Ovary (tissue), 9 donors: Measurements from ENCODE around the gene BRIP1. TPM values are rescaled to one million over a fixed set of nuclear protein-coding genes. Genes with fewer than 3 reads are reported as not detected.

ENCODE experiments used
- DNase-seq, 5 donors: peaks; one replicate each; pipeline ENCODE4 v3.0.0-alpha.2; 2019 to 2020
- H3K27ac ChIP-seq, 2 donors: fragments of 200-600 bp; one replicate each; pipeline versions ENCODE4 v1.5.1 to v1.8.0; 2019 to 2022
- H3K27me3 ChIP-seq: fragments of 200-600 bp; one replicate; pipeline ENCODE4 v1.8.0; 2022
- H3K36me3 ChIP-seq: fragments of 200-600 bp; sonication (generic); one replicate; pipeline ENCODE4 v1.5.1; 2019
- H3K4me1 ChIP-seq: one replicate; pipeline ENCODE4 v1.8.1; 2013; ENCODE audit warnings: mild to moderate bottlenecking, moderate library complexity; ENCODE audit not compliant: insufficient read depth
- H3K4me3 ChIP-seq: fragments of 200-600 bp; sonication (generic); one replicate; pipeline ENCODE4 v1.5.1; 2017
- H3K9me3 ChIP-seq, 2 donors: fragments of 200-600 bp in 1 of 2; sonication (generic) in 1 of 2; one replicate each; pipeline versions ENCODE4 v1.5.1 to v1.8.1; 2013 to 2019; ENCODE audit warnings: mild to moderate bottlenecking in 1 of 2, moderate library complexity in 1 of 2
- CTCF ChIP-seq, 3 donors: fragments of 450-650 bp in 2 of 3; fragments of 200-600 bp in 1 of 3; IDR thresholded peaks; one replicate each; pipeline versions ENCODE4 v1.5.1 to v1.8.0; 2016 to 2022; ENCODE audit warnings: antibody characterized with exemption in 3 of 3, mild to moderate bottlenecking in 1 of 3
- EP300 ChIP-seq: sonication (generic); formaldehyde crosslinking; IDR thresholded peaks from one replicate; pipeline ENCODE4 v1.6.1; 2017; ENCODE audit warnings: antibody characterized with exemption
- POLR2A ChIP-seq: fragments of 450-650 bp; IDR thresholded peaks from one replicate; pipeline ENCODE4 v1.6.1; 2017; ENCODE audit warnings: antibody characterized with exemption, mild to moderate bottlenecking, moderate library complexity
- WGBS, 3 donors: extraction: QIAGEN DNeasy Blood & Tissue Kit in 1 of 3; methylation state at CpG; one replicate each; pipeline versions ENCODE4 v1.1.5 to v1.1.7; 2013 to 2017; 5-methylcytosine and 5-hydroxymethylcytosine counted together
- intact Hi-C, 4 donors: fragments of 100-400 bp; cut with DNase I; formaldehyde crosslinking; loops; one replicate each; pipeline versions ENCODE4 v1.11.0 to v1.15.1; 2022 to 2023
- polyA plus RNA-seq, 2 donors: library from polyadenylated mRNA; stranded (reverse); fragments of 200-250 nt in 1 of 2; fragments of 350-450 nt in 1 of 2; fragmentation: Illumina TruSeq in 1 of 2; extraction: RNeasy Lipid Tissue Mini Kit (QIAGEN cat#74804) in 1 of 2; gene quantifications; one replicate each; pipeline ENCODE4 v1.2.3, GENCODE V29; 2013 to 2014
- total RNA-seq, 7 donors: library from RNA; depleted of rRNA in 2 of 7; stranded (reverse); fragments of >200 nt in 2 of 7; fragmentation: NEBNext Ultra II Directional in 3 of 7; extraction: Animal tissue kit (Norgen Biotek cat#: 25700) in 3 of 7; gene quantifications; one replicate each; pipeline versions ENCODE4 v1.1.0 to v1.2.4, GENCODE V29; 2016 to 2023
- donor health status: DM: no; HTN: no; CAD: no; lungs with moderate emphysema.
- donor health status: DM: no; HTN: no; CAD: no.
- donor health status: Bipolar disorder and iron deficiency.
- donor health status: DM: yes; HTN: yes; CAD: no.
- donor health status: DM: no; HTN: no; CAD: no.
- donor health status: DM: yes; HTN: yes; CAD: no.

The BRIP1 gene
- total and polyA plus RNA-seq, 9 donors: 0.11 to 2.3 (median 1.1) TPM

GRCh38 chr17:61799812-61800484 is 63.4 kb downstream of the BRIP1 start:
- no peak for DNase-seq
- H3K4me3 ChIP-seq: no peak overlapping the region
- no peaks in the 10 kb centered on the region for H3K36me3 ChIP-seq
- no peaks in the 10 kb centered on the region for H3K4me1 ChIP-seq
- 95 to 97% (median 95%) methylated on average over 1 of the region's 1 CpG for WGBS, 3 donors
- intact Hi-C loops: no loop called here
- no peaks in the 10 kb centered on the region for H3K27me3 ChIP-seq
- H3K27ac ChIP-seq: no peak overlapping the region
- no peaks in the 10 kb centered on the region for H3K9me3 ChIP-seq
- TF ChIP-seq POLR2A (no peak), EP300 (no peak), CTCF (IDR thresholded peaks at IDR 0.05) (no peak)

- DNase-seq: no peak
- H3K4me1 ChIP-seq: no peaks in the 10 kb centered on the region
- no peaks in the 10 kb centered on the region for H3K36me3 ChIP-seq
- no peak overlapping the region for H3K27ac ChIP-seq
- intact Hi-C loops: no loop called here
- WGBS, 3 donors: 96 to 100% (median 99%) methylated on average over 2 of the region's 2 CpGs
- no peak overlapping the region for H3K4me3 ChIP-seq
- no peaks in the 10 kb centered on the region for H3K27me3 ChIP-seq
- H3K9me3 ChIP-seq: no peaks in the 10 kb centered on the region
- TF ChIP-seq POLR2A (no peak), EP300 (no peak), CTCF (IDR thresholded peaks at IDR 0.05) (no peak)
Observed at GRCh38 chr17:61797283-61797682, 66.0 kb downstream of the BRIP1 start.

GRCh38 chr17:61795546-61795945 is 67.8 kb downstream of the BRIP1 start:
- intact Hi-C loops: no loop called here
- no peak overlapping the region for H3K4me3 ChIP-seq
- H3K27ac ChIP-seq: no peak overlapping the region
- no peak for DNase-seq
- TF ChIP-seq CTCF (IDR thresholded peaks at IDR 0.05) (no peak), POLR2A (no peak), EP300 (no peak)
- no peaks in the 10 kb centered on the region for H3K27me3 ChIP-seq
- no peaks in the 10 kb centered on the region for H3K4me1 ChIP-seq
- H3K36me3 ChIP-seq: no peaks in the 10 kb centered on the region
- 91 to 97% (median 93%) methylated on average over 2 of the region's 2 CpGs for WGBS, 3 donors
- no peaks in the 10 kb centered on the region for H3K9me3 ChIP-seq

GRCh38 chr17:61794792-61795191 is 68.5 kb downstream of the BRIP1 start:
- Histone ChIP-seq H3K4me3 (no peak overlapping the region), H3K27me3 (no peaks in the 10 kb centered on the region), H3K36me3 (no peaks in the 10 kb centered on the region), H3K4me1 (no peaks in the 10 kb centered on the region), H3K27ac (no peak overlapping the region), H3K9me3 (no peaks in the 10 kb centered on the region)
- TF ChIP-seq POLR2A (no peak), CTCF (IDR thresholded peaks at IDR 0.05) (no peak), EP300 (no peak)
- intact Hi-C loops: no loop called here
- 98 to 100% (median 100%) methylated on average over 1 of the region's 1 CpG for WGBS, 3 donors
- DNase-seq: no peak
